ENCODE results near the gene BMPR2. TPM values are rescaled to one million over a fixed set of nuclear protein-coding genes. Genes with fewer than 3 reads are reported as not detected.
A peak's percentile ranks its signal among the peaks of the same experiment; 100 is the strongest.
"Not testable (repeated sequence)": the region's sequence is repeated elsewhere in the genome, so short reads cannot be mapped to it uniquely, and the experiment has no call there.

The BMPR2 gene
- total and polyA plus RNA-seq, 5 donors from 2014 or later: 3.7 to 24.9 (median 5.3) TPM

- Histone ChIP-seq H3K36me3 (ENCODE audit: control insufficient read depth, insufficient read depth, low read length) (peaks cover 2% of the 10 kb centered on the region), H3K4me1 (ENCODE audit: control insufficient read depth, insufficient read depth, low read length, poor library complexity, severe bottlenecking) (no peaks in the 10 kb centered on the region), H3K9me3 (ENCODE audit: control insufficient read depth in 2 of 2, low read length in 2 of 2) (no peaks in the 10 kb centered on the region), H3K4me3 (ENCODE audit: low read depth, low read length) (no peak overlapping the region), H3K27ac (ENCODE audit: insufficient read depth, low read length, poor library complexity, severe bottlenecking) (no peak overlapping the region), H3K27me3 (ENCODE audit: control insufficient read depth, insufficient read depth, low read length) (no peaks in the 10 kb centered on the region)
- Mint-ChIP-seq H3K36me3 (peaks cover 4% of the 10 kb centered on the region), H3K9me3 (no peaks in the 10 kb centered on the region), H3K4me1 (peaks cover 0 to 11% (median 0%) of the 10 kb centered on the region in 4 donors), H3K4me3 (no peak overlapping the region), H3K27ac (peak overlapping the region in 2 of 3 donors; percentile 5 to 19), H3K27me3 (no peaks in the 10 kb centered on the region)
- ATAC-seq (ENCODE audit: low read depth in 2 of 2) (no peak), DNase-seq (no peak)
Observed at GRCh38 chr2:202494300-202495229, 118.4 kb downstream of the BMPR2 start.

- Histone ChIP-seq H3K9me3 (ENCODE audit: control insufficient read depth in 2 of 2, low read length in 2 of 2) (no peaks in the 10 kb centered on the region), H3K4me3 (ENCODE audit: low read depth, low read length) (no peak overlapping the region), H3K36me3 (ENCODE audit: control insufficient read depth, insufficient read depth, low read length) (peaks cover 2% of the 10 kb centered on the region), H3K4me1 (ENCODE audit: control insufficient read depth, insufficient read depth, low read length, poor library complexity, severe bottlenecking) (no peaks in the 10 kb centered on the region), H3K27ac (ENCODE audit: insufficient read depth, low read length, poor library complexity, severe bottlenecking) (no peak overlapping the region), H3K27me3 (ENCODE audit: control insufficient read depth, insufficient read depth, low read length) (no peaks in the 10 kb centered on the region)
- no peak overlapping the region for H3K27ac Mint-ChIP-seq
- no peaks in the 10 kb centered on the region for H3K9me3 Mint-ChIP-seq
- no peak for DNase-seq
- no peak overlapping the region for H3K4me3 Mint-ChIP-seq
- peaks cover 0 to 11% (median 0%) of the 10 kb centered on the region in 4 donors for H3K4me1 Mint-ChIP-seq
- H3K27me3 Mint-ChIP-seq: no peaks in the 10 kb centered on the region
- ATAC-seq (ENCODE audit: low read depth in 2 of 2): no peak
- H3K36me3 Mint-ChIP-seq: peaks cover 4% of the 10 kb centered on the region
Observed at GRCh38 chr2:202495230-202495604, 119.1 kb downstream of the BMPR2 start.

- not testable (repeated sequence) for H3K36me3 Mint-ChIP-seq; H3K4me1 Mint-ChIP-seq; H3K27ac ChIP-seq (ENCODE audit: insufficient read depth, low read length, poor library complexity, severe bottlenecking); H3K9me3 Mint-ChIP-seq; H3K9me3 ChIP-seq (ENCODE audit: control insufficient read depth in 2 of 2, low read length in 2 of 2); H3K27ac Mint-ChIP-seq; H3K27me3 ChIP-seq (ENCODE audit: control insufficient read depth, insufficient read depth, low read length); DNase-seq; H3K36me3 ChIP-seq (ENCODE audit: control insufficient read depth, insufficient read depth, low read length); H3K4me1 ChIP-seq (ENCODE audit: control insufficient read depth, insufficient read depth, low read length, poor library complexity, severe bottlenecking); ATAC-seq (ENCODE audit: low read depth in 2 of 2); H3K27me3 Mint-ChIP-seq; H3K4me3 Mint-ChIP-seq; H3K4me3 ChIP-seq (ENCODE audit: low read depth, low read length)
Observed at GRCh38 chr2:202496835-202497472, 120.8 kb downstream of the BMPR2 start.

GRCh38 chr2:202497473-202497866 lies 121.3 kb downstream of the BMPR2 start:
- not testable (repeated sequence) for ATAC-seq (ENCODE audit: low read depth in 2 of 2); H3K27me3 Mint-ChIP-seq; DNase-seq; H3K36me3 Mint-ChIP-seq; H3K4me3 Mint-ChIP-seq; H3K4me3 ChIP-seq (ENCODE audit: low read depth, low read length); H3K4me1 Mint-ChIP-seq; H3K4me1 ChIP-seq (ENCODE audit: control insufficient read depth, insufficient read depth, low read length, poor library complexity, severe bottlenecking); H3K27ac ChIP-seq (ENCODE audit: insufficient read depth, low read length, poor library complexity, severe bottlenecking); H3K9me3 Mint-ChIP-seq; H3K27me3 ChIP-seq (ENCODE audit: control insufficient read depth, insufficient read depth, low read length); H3K9me3 ChIP-seq (ENCODE audit: control insufficient read depth in 2 of 2, low read length in 2 of 2); H3K36me3 ChIP-seq (ENCODE audit: control insufficient read depth, insufficient read depth, low read length); H3K27ac Mint-ChIP-seq

GRCh38 chr2:202499841-202500240 lies 123.7 kb downstream of the BMPR2 start:
- not testable (repeated sequence) for H3K9me3 Mint-ChIP-seq; H3K27ac Mint-ChIP-seq; H3K27me3 Mint-ChIP-seq; H3K4me1 ChIP-seq (ENCODE audit: control insufficient read depth, insufficient read depth, low read length, poor library complexity, severe bottlenecking); ATAC-seq (ENCODE audit: low read depth in 2 of 2); H3K4me3 ChIP-seq (ENCODE audit: low read depth, low read length); H3K27me3 ChIP-seq (ENCODE audit: control insufficient read depth, insufficient read depth, low read length); H3K36me3 ChIP-seq (ENCODE audit: control insufficient read depth, insufficient read depth, low read length); H3K4me1 Mint-ChIP-seq; H3K9me3 ChIP-seq (ENCODE audit: control insufficient read depth in 2 of 2, low read length in 2 of 2); H3K4me3 Mint-ChIP-seq; H3K27ac ChIP-seq (ENCODE audit: insufficient read depth, low read length, poor library complexity, severe bottlenecking); DNase-seq
- peaks cover 14% of the 10 kb centered on the region for H3K36me3 Mint-ChIP-seq

GRCh38 chr2:202503276-202503675 lies 127.1 kb downstream of the BMPR2 start:
- not testable (repeated sequence) for DNase-seq; H3K4me1 Mint-ChIP-seq; H3K27me3 ChIP-seq (ENCODE audit: control insufficient read depth, insufficient read depth, low read length); H3K4me3 Mint-ChIP-seq; H3K36me3 ChIP-seq (ENCODE audit: control insufficient read depth, insufficient read depth, low read length); H3K27me3 Mint-ChIP-seq; H3K9me3 Mint-ChIP-seq; H3K27ac ChIP-seq (ENCODE audit: insufficient read depth, low read length, poor library complexity, severe bottlenecking); H3K4me3 ChIP-seq (ENCODE audit: low read depth, low read length); ATAC-seq (ENCODE audit: low read depth in 2 of 2); H3K4me1 ChIP-seq (ENCODE audit: control insufficient read depth, insufficient read depth, low read length, poor library complexity, severe bottlenecking); H3K27ac Mint-ChIP-seq; H3K9me3 ChIP-seq (ENCODE audit: control insufficient read depth in 2 of 2, low read length in 2 of 2)
- H3K36me3 Mint-ChIP-seq: peaks cover 14% of the 10 kb centered on the region

GRCh38 chr2:202508686-202509085 lies 132.6 kb downstream of the BMPR2 start:
- Mint-ChIP-seq H3K4me1 (peaks cover 0 to 15% (median 5%) of the 10 kb centered on the region in 4 donors), H3K36me3 (peaks cover 7% of the 10 kb centered on the region), H3K27me3 (no peaks in the 10 kb centered on the region), H3K27ac (no peak overlapping the region), H3K9me3 (no peaks in the 10 kb centered on the region), H3K4me3 (no peak overlapping the region)
- Histone ChIP-seq H3K36me3 (ENCODE audit: control insufficient read depth, insufficient read depth, low read length) (no peaks in the 10 kb centered on the region), H3K4me3 (ENCODE audit: low read depth, low read length) (no peak overlapping the region), H3K9me3 (ENCODE audit: control insufficient read depth in 2 of 2, low read length in 2 of 2) (no peaks in the 10 kb centered on the region), H3K27me3 (ENCODE audit: control insufficient read depth, insufficient read depth, low read length) (no peaks in the 10 kb centered on the region), H3K4me1 (ENCODE audit: control insufficient read depth, insufficient read depth, low read length, poor library complexity, severe bottlenecking) (no peaks in the 10 kb centered on the region), H3K27ac (ENCODE audit: insufficient read depth, low read length, poor library complexity, severe bottlenecking) (no peak overlapping the region)
- ATAC-seq (ENCODE audit: low read depth in 2 of 2) (no peak), DNase-seq (no peak)

GRCh38 chr2:202510911-202511310 lies 134.8 kb downstream of the BMPR2 start:
- Histone ChIP-seq H3K36me3 (ENCODE audit: control insufficient read depth, insufficient read depth, low read length) (peaks cover 3% of the 10 kb centered on the region), H3K27me3 (ENCODE audit: control insufficient read depth, insufficient read depth, low read length) (no peaks in the 10 kb centered on the region), H3K4me3 (ENCODE audit: low read depth, low read length) (no peak overlapping the region), H3K9me3 (ENCODE audit: control insufficient read depth in 2 of 2, low read length in 2 of 2) (no peaks in the 10 kb centered on the region), H3K4me1 (ENCODE audit: control insufficient read depth, insufficient read depth, low read length, poor library complexity, severe bottlenecking) (no peaks in the 10 kb centered on the region), H3K27ac (ENCODE audit: insufficient read depth, low read length, poor library complexity, severe bottlenecking) (no peak overlapping the region)
- Mint-ChIP-seq H3K9me3 (no peaks in the 10 kb centered on the region), H3K4me1 (peaks cover 0 to 20% (median 4%) of the 10 kb centered on the region in 4 donors), H3K27me3 (no peaks in the 10 kb centered on the region), H3K4me3 (no peak overlapping the region), H3K36me3 (peaks cover 4% of the 10 kb centered on the region), H3K27ac (peak overlapping the region in 1 of 3 donors; percentile 59)
- DNase-seq (no peak), ATAC-seq (ENCODE audit: low read depth in 2 of 2) (no peak)

Data from CD4-positive, CD25-positive, alpha-beta regulatory T cell (primary cell).